ENCODE data around the gene LRRC37A3. TPM values are rescaled to one million over a fixed set of nuclear protein-coding genes. Genes with fewer than 3 reads are reported as not detected.

Gene LRRC37A3
- total RNA-seq, 2 donors from 2014 or later: 12.7 to 15.5 TPM

Other genes starting within 250 kb of the LRRC37A3 start
- 10 to 100 TPM; 59.2 to 90.7 TPM for gene GNA13, start 137.3 kb upstream of the LRRC37A3 start, total RNA-seq
- gene RGS9, start 217.9 kb upstream of the LRRC37A3 start, total RNA-seq: 10 to 100 TPM in 1 of 2 donors, 1 to 10 TPM in 1; 7.1 to 11.4 TPM